GM12892 (cell line): Measurements from ENCODE around the gene KISS1.

Experiments used
- POLR2A ChIP-seq: IDR thresholded peaks from 2 replicates; pipeline ENCODE4 v1.6.1; 2011; ENCODE audit warnings: low read depth, low read length, control low read depth
- TAF1 ChIP-seq: IDR thresholded peaks from 2 replicates; pipeline ENCODE4 v1.6.1; 2011; ENCODE audit warnings: low read depth, mild to moderate bottlenecking, control low read depth, low read length, borderline replicate concordance

- TF ChIP-seq POLR2A (no peak), TAF1 (no peak)
Observed at GRCh38 chr1:204223129-204223860, 27.0 kb upstream of the KISS1 start.
